HG02642 (cell line): Measurements from ENCODE around the gene MYMX.
A peak's percentile ranks its signal among the peaks of the same experiment; 100 is the strongest.

Experiments used
- ATAC-seq: cut with Tn5 transposase; IDR thresholded peaks from one replicate; pipeline ENCODE4 v1.9.1; 2021; ENCODE audit warnings: mild to moderate bottlenecking; ENCODE audit not compliant: unreplicated experiment, poor library complexity

The MYMX gene

GRCh38 chr6:44217332-44218143 is 812 bp downstream of the MYMX start:
- ATAC-seq = no peak

- peak; percentile 56 for ATAC-seq
These were observed 2.5 kb downstream of the MYMX start for GRCh38 chr6:44219053-44219814.

DNA sequence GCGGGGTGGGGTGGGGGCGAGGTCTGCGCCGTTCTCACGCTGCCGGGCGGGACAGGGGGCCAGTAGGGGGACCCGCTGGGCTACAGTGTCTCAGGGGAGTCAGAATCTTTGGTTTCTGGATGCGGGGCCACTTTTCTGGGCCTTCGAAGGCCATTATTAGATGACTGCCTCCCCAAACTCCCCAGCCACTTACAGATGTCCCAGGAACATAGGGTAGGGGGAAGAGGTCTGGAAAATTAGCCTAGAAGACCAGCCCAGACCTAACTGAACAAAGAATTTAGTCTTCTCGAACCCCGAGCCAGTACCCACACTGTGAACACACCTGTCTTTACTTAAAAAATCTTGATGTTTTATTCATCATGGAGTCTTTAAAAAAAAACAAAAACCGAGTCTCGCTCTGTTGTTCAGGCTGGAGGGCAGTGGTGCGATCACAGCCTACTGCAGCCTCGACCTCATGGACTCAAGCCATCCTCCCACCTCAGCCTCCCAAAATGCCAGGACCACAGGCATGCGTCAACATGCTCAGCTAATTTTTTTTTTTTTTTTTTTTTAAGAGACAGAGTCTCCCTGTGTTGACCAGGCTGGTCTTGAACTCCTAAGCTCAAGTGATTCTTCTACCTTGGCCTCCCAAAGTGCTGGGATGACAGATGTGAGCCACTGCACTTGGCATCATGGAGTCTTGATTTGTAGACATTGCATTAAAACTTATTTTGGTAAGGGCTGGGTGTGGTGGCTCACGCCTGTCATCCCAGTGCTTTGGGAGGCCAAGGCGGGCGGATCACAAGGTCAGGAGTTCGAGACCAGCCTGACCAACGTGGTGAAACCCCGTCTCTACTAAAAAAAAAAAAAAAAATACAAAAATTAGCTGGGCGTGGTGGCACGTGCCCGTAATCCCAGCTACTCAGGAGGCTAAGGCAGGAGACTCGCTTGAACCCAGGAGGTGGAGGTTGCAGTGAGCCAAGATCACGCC is 3.4 kb downstream of the MYMX start:
- ATAC-seq = no peak

GRCh38 chr6:44220913-44221290 is 4.2 kb downstream of the MYMX start:
- no peak for ATAC-seq

DNA sequence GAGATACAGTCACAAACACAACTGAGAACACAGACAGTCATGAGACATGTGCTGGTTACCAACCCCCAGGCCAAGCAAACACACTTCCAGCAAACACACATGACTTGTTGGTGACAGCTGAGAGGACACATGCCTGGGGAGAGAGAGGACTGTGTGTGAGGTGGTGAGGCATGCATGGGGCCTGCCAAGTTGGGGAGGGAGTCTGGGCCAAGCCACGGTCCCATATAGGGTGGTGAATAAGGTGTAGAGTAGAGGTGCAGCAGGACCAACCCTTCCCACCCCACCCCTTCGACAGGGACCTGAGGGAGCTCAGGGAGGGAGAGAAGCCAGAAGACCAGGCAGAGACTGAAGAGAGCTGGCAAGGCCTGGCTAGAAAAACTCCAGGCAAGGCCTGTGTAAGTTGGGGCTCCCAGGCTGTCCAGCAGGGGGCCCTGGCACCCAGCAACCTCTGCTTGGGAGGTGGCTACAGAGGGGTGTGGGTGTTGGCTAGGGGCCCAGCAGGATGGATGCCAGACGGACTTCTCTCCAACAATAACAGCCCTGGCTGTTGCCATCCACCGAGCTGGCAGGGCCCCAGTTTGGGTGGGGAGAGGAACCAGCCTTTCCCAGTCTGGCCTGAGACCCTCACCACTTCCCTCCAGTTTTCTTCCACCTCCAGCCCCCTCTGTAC is 4.7 kb downstream of the MYMX start:
- ATAC-seq = peak; percentile 45

GRCh38 chr6:44221961-44222335 is 5.2 kb downstream of the MYMX start:
- ATAC-seq = no peak

DNA sequence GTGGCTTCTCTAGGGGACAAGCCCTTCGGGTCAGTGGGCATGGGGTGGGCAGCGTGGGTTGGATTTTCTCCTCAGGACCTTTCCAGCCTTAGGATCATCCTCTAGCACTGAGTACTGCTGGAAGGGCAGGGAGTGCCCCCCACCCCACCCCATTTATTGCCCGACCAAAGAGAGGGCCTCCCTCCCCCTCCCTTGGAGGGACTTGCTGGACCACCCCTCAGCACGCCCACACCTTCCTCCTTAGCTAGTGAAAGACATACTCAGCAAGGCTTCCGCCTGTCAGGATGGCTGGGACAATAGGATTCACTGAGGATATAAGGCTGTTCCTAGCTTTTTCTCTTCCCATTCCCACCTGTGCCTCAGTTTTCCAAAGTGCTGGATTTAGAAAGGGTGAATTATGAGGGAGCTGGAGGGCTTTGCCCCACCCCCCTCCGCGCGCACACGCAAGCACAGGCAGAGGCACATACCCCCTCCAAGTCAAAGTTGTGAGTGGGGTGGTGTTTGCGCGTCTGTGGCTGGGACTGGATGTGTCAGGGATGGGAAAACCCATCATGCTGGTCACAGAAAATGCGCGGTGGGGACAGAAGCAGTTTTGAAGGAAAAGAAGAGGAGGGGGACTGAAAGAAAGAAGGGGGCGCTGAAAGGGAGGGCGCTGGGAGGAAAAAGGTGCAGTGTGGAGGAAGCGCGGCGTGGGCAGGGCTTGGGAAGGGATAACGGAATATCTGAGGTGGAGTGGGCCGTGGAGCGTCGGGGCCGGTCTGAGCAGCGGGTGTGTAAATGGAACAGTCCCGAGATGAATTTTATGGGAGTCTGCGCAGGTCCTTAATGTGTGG is 6.0 kb downstream of the MYMX start:
- no peak for ATAC-seq

DNA sequence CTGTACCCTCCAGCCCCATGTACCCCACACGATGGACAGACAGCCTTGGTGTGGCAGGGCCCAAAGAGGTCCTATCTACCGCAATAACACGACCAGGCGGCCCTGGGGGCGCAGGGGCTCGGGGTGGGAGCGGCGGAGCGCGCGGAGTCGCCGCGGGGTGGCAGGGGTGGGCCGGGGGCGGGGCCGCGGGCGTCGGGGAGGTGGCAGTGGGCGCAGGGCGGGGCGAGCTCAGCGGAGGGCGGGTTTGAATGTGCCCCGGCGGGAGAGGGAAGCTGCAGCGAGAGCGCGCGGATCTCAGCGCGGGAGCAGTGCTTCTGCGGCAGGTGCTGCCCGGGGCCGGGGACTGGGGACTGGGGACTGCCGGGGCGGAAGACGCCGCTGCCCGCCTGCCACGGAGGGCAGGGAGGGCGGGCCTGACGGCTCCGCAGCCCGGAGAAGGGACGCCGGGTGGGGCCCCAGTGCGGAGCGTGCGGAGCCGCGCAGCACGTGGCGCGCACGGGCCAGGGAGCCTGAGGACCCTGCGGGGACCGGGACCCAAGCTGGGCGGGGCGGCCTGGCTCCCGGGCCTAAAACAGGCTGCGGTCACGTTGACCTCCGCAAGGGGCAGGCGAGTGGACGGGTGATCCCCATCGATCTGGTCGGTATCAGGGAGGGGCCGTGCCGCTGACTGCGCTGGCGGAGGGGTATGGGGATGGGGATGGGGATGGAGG is 6.7 kb downstream of the MYMX start, which contains the start of gene SLC29A1:
SLC29A1 (plus strand) TSS at position 277 of the 710 bp plus-strand sequence. CDS start 3,719 bp downstream, outside the sequence.
- peak; percentile 54 for ATAC-seq

DNA sequence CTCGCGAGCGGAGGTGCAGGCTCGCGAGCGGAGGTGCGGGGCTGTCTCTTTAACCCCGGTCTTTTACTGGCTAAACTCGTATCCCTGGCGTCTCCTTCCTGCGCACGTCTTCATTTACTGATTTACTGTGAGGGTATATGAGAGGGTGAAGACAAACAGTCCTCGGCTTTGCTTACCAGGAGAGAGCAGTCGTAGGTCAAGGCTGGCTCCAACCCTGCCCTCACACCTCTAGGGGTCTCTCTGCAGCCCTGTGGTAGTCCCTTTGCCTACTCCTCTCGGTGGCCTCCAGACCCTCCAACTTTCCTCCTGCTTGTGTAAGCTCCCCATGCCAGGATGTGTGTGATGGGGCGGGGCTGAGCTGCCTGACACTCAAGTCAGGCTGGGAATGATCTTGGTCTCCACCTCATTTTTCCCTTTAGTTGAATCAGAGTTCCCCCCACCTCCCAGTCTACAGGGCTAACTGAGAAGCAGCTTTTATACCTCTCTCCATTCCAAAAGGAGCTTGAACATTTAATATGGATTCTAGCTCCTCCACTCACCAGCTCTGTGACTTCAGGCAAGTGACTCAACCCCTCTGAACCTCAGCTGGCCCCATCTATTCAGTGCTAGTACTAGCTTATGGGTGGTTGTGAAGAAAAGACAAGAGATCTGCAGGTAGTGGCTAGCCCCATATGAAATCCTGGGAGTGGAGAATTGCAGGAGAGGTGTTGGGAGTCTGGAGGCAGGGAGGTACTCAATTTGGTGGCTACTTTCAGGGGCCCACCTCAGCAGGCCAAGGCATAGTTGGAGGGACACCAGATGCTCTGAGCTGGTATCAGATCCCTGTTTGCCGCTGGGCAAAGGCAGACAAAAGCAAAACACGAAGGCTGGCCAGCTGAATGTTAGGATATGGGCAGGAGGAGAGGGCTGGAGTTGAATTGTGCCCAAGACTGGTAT is 7.6 kb downstream of the MYMX start:
- ATAC-seq = no peak

DNA sequence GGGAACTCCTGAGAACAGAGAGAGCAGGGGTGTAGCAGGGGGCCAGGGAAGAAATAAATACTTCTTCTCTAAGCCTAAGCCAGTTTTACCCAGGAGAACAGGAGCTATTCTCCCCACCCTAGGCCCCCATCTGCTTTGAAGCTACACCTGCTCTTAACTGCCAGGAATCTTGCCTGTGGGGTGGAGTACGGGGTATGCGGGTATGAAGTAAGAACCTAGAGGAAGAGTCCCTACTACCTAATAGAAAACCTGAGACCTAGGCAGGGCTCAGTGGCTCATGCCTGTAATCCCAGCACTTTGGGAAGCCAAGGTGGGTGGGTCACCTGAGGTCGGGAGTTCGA is 8.2 kb downstream of the MYMX start:
- no peak for ATAC-seq

DNA sequence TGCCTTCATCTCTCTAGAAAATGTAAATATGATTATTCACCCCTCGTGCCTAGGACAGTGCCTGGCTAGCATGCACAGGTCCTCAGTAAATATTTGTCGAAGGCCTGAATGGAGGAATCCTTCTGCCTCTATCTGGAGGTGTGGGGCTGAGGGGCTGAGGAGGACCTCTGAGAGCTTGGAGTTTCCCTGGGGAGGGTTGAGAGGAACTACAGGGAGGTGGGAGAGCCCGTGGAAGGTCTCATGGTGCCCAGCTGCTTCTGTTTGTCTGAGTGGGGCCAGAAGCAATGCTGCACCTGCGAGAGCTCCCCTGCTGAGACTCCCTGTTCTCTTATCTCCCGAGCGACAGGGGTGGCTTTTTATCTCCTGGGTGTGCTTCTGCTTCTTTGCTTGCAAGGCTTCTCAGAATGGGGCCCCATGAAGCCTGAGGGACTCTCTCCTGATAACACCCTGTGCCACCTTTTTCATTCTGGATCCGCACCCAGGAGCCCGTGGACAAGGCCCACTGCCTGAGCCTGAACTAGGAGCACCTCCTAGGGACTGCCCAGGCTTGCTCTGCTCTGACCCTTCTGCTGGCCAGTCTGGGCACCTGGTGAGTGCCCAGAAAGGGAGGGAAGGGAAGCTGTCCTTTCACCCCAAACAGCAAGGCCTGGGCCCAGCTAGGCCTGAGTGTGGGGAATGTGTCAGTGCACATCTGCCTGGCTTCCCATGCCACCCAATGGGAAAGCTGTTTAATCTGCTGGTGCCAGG is 9.0 kb downstream of the MYMX start:
- ATAC-seq = no peak

DNA sequence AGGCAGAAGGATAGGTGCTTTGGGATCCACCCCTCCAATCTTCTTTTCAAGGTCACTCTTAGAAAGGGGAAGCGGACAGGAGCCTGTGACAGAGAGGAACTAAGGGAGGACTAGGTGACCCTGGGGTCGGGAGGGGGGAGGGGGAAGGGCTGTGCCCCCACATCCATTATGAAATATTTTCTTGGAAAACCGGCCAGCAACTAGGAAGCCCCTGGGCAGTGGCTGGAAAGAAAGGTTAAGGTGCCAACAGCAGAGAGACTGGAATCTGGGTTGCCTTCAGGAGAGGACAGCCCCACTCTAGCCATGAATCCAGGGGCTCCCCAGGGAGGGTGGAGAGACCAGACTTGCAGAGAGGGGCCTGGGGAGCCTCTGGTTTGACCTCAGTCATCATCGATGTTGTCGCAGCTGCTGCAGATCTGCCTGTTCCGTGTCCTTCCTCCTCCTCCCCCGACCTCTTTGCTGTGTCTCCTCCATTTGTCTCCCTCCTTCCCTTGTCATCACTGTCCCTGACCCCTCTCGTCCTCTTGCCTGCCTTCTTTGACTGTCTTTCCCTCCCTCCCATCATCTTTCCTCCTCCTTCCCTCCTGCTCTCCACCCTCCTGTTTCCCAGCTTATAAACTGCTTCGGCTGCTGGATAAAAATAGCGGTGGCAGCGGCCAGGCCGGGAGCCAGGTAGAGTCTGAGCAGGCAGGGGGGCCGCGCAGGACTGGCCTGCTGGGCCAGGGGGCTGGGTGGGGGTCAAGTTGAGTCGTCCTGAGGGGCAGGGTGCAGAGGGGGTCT is 9.8 kb downstream of the MYMX start:
- ATAC-seq = no peak

- no peak for ATAC-seq
These were observed 10.5 kb downstream of the MYMX start for GRCh38 chr6:44227148-44227793.

- no peak for ATAC-seq
These were observed 11.3 kb downstream of the MYMX start for GRCh38 chr6:44228031-44228430.

DNA sequence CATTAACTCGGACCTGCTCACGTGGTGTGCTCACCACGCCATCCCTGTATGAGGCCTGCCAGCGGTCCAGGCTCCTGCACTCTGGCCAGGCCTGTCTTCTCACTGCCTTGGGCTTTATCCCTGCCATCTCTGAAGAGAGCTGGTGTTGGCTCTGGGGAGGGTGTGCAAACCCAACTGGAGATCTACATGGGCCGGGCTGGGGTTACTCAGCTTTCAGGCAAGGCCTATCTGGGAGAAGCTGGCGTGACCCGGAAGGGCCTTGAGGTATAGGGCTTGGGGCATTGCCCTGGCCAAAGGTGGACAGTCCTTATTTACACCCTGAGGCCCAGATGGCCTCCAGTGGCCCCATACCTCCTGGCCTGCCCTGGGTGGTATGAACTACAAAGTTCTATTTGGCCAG is 11.7 kb downstream of the MYMX start:
- no peak for ATAC-seq

DNA sequence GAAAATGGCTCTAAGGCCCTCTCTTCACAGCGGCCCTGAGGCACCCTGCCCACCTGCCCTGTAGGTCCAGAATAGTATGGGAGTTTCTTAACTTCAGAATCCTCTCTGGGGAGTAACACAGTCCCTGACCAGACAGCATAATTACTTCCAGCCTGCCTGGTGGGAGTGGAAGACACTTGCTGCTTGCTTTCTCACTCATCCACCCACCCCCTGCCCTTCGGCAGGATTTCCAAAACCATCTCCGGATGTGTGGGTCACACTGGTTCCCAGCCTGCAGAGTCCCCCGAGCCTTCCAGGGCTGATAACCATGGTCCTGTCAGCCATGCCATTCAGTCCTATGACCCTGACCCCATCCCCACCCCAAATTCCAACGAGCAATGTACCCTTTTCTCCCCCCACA is 12.1 kb downstream of the MYMX start:
- ATAC-seq = no peak
